Activated T-helper 1 cell treated with anti-CD3 and anti-CD28 coated beads, Interleukin-12 subunit alpha, Interleukin-12 subunit beta, Interleukin-2, Interleukin-4 antibody, amounts not matched to agents 30 ng/mL and 10 ng/mL and 1 ng/mL, durations not matched to agents 14 hours and 24 hours and 36 hours (primary cell): ENCODE results near the gene CLEC4G. TPM values are rescaled to one million over a fixed set of nuclear protein-coding genes. Genes with fewer than 3 reads are reported as not detected.

ENCODE experiments used
- DNase-seq: peaks from one replicate; pipeline ENCODE4 v3.0.0; 2021; ENCODE audit warnings: low spot score
- H3K27ac Mint-ChIP-seq: one replicate; pipeline ENCODE4 v1.8.0; 2021; ENCODE audit warnings: mild to moderate bottlenecking, mixed read lengths
- H3K27me3 Mint-ChIP-seq: one replicate; pipeline ENCODE4 v1.8.0; 2022; ENCODE audit warnings: mild to moderate bottlenecking, moderate library complexity, mixed read lengths; ENCODE audit not compliant: insufficient read depth
- H3K36me3 Mint-ChIP-seq: one replicate; pipeline ENCODE4 v1.8.0; 2021; ENCODE audit warnings: low read depth, mixed read lengths
- H3K4me1 Mint-ChIP-seq: one replicate; pipeline ENCODE4 v1.8.0; 2021; ENCODE audit warnings: low read depth, mixed read lengths
- H3K4me3 Mint-ChIP-seq: one replicate; pipeline ENCODE4 v1.8.0; 2021; ENCODE audit warnings: mild to moderate bottlenecking, moderate library complexity, mixed read lengths
- H3K9me3 Mint-ChIP-seq: one replicate; pipeline ENCODE4 v1.8.0; 2021; ENCODE audit warnings: mixed read lengths
- intact Hi-C: fragments of 100-400 bp; cut with micrococcal nuclease; formaldehyde crosslinking; loops from one replicate; pipeline ENCODE4 v1.15.1; 2024
- total RNA-seq: library from RNA; stranded (reverse); gene quantifications from 2 replicates; pipeline ENCODE4 v1.2.3, GENCODE V29; 2022

CLEC4G gene
- total RNA-seq, 1 donor from 2014 or later = not detected

DNA sequence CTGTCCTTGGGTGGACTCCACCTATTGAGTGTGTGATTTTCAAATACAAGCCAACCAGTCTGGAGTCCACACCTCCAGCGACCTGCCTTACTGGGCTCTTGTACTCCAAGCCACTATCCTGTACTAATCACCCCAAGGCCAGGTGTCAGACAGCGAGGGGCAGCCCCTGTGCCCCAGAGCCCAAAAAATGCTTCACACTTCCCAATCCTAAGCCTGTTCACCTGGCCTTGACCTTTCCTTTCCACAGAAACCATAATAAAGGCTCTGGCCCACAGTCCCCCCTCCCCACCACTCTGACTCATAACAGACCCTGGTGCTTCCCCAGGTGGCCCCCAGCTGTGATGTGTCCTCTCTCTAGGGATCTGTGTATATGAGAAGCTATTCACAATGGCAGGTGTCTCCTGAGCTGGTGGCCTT, 11.5 kb upstream of the CLEC4G start:
- DNase-seq = no peak
- no peaks in the 10 kb centered on the region for H3K4me1 Mint-ChIP-seq
- peaks cover 7% of the 10 kb centered on the region for H3K9me3 Mint-ChIP-seq
- intact Hi-C loops = no loop called here
- no peak overlapping the region for H3K4me3 Mint-ChIP-seq
- no peaks in the 10 kb centered on the region for H3K36me3 Mint-ChIP-seq
- no peak overlapping the region for H3K27ac Mint-ChIP-seq
- H3K27me3 Mint-ChIP-seq = peaks cover 8% of the 10 kb centered on the region

- intact Hi-C loops = no loop called here
- Mint-ChIP-seq H3K4me3 (no peak overlapping the region), H3K27me3 (peaks cover 8% of the 10 kb centered on the region), H3K9me3 (peaks cover 2% of the 10 kb centered on the region), H3K27ac (no peak overlapping the region), H3K4me1 (no peaks in the 10 kb centered on the region), H3K36me3 (no peaks in the 10 kb centered on the region)
- DNase-seq = no peak
Measured at GRCh38 chr19:7742991-7743390, 11.1 kb upstream of the CLEC4G start.

- H3K9me3 Mint-ChIP-seq = no peaks in the 10 kb centered on the region
- no peaks in the 10 kb centered on the region for H3K36me3 Mint-ChIP-seq
- no peak overlapping the region for H3K4me3 Mint-ChIP-seq
- intact Hi-C loops = no loop called here
- H3K4me1 Mint-ChIP-seq = no peaks in the 10 kb centered on the region
- H3K27ac Mint-ChIP-seq = no peak overlapping the region
- H3K27me3 Mint-ChIP-seq = peaks cover 8% of the 10 kb centered on the region
- no peak for DNase-seq
Measured at GRCh38 chr19:7742575-7742974, 10.7 kb upstream of the CLEC4G start.

DNA sequence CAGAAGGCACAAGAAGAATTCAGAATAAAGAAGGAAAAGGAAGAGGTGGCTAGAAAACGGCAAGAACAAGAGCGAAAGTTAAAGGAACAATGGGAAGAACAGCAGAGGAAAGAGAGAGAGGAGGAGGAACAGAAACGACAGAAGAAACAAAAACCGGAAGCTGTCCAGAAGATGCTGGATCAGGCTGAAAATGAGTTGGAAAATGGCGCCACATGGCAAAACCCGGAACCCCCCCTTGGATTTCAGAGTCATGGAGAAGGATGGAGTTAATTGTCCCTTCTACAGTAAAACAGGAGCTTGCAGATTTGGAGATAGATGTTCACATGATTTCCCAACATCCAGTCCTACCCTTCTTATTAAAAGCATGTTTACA, 8.8 kb upstream of the CLEC4G start:
- H3K27ac Mint-ChIP-seq = no peak overlapping the region
- no peaks in the 10 kb centered on the region for H3K36me3 Mint-ChIP-seq
- DNase-seq = no peak
- H3K4me1 Mint-ChIP-seq = no peaks in the 10 kb centered on the region
- no peaks in the 10 kb centered on the region for H3K9me3 Mint-ChIP-seq
- H3K27me3 Mint-ChIP-seq = peaks cover 8% of the 10 kb centered on the region
- no peak overlapping the region for H3K4me3 Mint-ChIP-seq
- intact Hi-C loops = no loop called here

- H3K36me3 Mint-ChIP-seq = no peaks in the 10 kb centered on the region
- DNase-seq = no peak
- H3K4me3 Mint-ChIP-seq = no peak overlapping the region
- no peak overlapping the region for H3K27ac Mint-ChIP-seq
- intact Hi-C loops = no loop called here
- H3K27me3 Mint-ChIP-seq = peaks cover 9% of the 10 kb centered on the region
- no peaks in the 10 kb centered on the region for H3K4me1 Mint-ChIP-seq
- H3K9me3 Mint-ChIP-seq = no peaks in the 10 kb centered on the region
Measured at GRCh38 chr19:7739801-7740681, 8.1 kb upstream of the CLEC4G start.

GRCh38 chr19:7739211-7739755, 7.4 kb upstream of the CLEC4G start:
- Mint-ChIP-seq H3K36me3 (no peaks in the 10 kb centered on the region), H3K4me1 (no peaks in the 10 kb centered on the region), H3K27ac (no peak overlapping the region), H3K4me3 (no peak overlapping the region), H3K9me3 (no peaks in the 10 kb centered on the region), H3K27me3 (peaks cover 13% of the 10 kb centered on the region)
- intact Hi-C loops = no loop called here
- DNase-seq = no peak

DNA sequence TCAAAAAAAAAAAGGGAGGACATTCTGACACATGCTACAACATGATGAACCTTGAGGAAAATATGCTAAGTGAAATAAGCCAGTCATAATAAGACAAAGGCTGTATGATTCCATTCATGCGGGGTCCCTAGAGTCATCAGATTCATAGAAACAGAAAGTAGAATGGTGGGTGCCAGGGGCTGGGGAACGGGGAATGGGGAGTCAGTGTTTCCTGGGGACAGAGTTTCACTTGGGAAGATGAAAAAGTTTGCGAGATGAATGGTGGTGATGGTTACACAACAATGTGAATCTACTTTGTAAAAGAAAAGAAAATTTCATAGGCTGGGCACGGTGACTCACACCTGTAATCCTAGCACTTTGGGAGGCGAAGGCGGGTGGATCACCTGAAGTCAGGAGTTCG, 6.1 kb upstream of the CLEC4G start:
- intact Hi-C loops = no loop called here
- no peak overlapping the region for H3K27ac Mint-ChIP-seq
- no peaks in the 10 kb centered on the region for H3K9me3 Mint-ChIP-seq
- H3K27me3 Mint-ChIP-seq = peaks cover 13% of the 10 kb centered on the region
- no peaks in the 10 kb centered on the region for H3K36me3 Mint-ChIP-seq
- no peaks in the 10 kb centered on the region for H3K4me1 Mint-ChIP-seq
- no peak overlapping the region for H3K4me3 Mint-ChIP-seq
- DNase-seq = no peak

- Mint-ChIP-seq H3K36me3 (no peaks in the 10 kb centered on the region), H3K9me3 (no peaks in the 10 kb centered on the region), H3K27me3 (peaks cover 16% of the 10 kb centered on the region), H3K27ac (no peak overlapping the region), H3K4me3 (no peak overlapping the region), H3K4me1 (no peaks in the 10 kb centered on the region)
- no peak for DNase-seq
- intact Hi-C loops = no loop called here
Measured at GRCh38 chr19:7737215-7737614, 5.3 kb upstream of the CLEC4G start.

DNA sequence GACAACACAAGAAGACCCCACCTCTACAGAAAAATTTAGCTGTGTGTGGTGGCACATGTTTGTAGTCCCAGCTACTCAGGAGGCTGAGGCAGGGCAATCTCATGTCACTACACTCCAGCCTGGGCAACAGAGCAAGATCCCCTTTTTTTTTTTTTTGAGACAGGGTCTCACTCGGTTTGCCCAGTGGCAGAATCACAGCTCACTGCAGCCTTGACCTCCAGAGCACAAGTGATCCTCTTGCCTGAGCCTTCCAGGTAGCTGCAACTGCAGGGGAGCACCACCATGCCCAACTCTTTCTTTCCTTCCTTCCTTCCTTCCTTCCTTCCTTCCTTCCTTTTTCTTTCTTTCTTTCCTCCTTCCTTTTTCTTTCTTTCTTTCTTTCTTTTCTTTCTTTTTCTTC, 4.2 kb upstream of the CLEC4G start:
- intact Hi-C loops = no loop called here

DNA sequence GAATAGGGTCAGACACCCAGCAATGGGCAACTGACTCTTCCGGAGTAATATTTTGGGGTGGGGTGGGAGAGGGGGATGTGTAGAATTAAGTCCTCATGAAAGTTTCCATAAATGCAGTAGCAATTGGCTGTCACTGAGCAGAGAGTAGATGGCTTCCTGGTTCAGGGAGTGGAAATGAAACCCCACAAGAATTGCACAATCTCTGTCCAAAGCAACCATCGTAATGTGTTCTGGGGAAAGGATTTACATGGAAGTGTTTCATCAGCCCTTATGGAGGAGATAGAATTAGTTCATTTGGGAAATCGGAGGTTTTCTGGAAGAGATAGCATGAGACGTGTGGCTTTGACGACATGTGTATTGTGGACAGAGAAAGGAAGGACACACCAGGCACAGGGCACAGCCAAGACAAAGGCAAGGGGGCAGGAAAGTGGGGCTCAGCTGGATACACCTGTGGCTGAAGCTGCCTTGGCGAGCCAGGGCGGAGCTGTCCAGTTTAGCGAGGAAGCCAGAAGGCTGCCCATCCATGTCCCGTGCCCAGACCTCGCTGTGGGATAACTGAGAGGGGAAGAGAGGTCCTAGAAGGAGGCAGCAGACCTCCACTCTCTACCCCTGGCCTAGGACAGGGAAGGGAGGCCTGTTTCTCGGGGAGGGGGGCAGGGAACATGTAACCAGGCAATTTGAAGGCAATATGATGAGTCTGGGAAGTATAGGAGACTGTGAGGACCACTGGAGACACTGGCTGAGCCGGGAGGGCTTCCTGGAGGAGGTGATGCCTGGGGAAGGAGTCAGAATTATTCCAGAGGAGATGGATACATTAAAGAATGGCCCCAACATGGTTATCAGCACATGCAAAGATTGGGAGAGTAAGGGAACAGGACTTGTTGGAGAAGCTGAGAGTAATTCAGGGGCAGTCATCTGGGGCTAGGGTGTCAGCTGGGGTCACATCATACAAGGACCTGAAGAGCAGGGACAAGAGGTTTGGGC, 2.6 kb upstream of the CLEC4G start:
- intact Hi-C loops = no loop called here
- no peak overlapping the region for H3K27ac Mint-ChIP-seq
- no peaks in the 10 kb centered on the region for H3K9me3 Mint-ChIP-seq
- H3K4me1 Mint-ChIP-seq = no peaks in the 10 kb centered on the region
- no peak for DNase-seq
- peaks cover 30% of the 10 kb centered on the region for H3K27me3 Mint-ChIP-seq
- H3K36me3 Mint-ChIP-seq = no peaks in the 10 kb centered on the region
- H3K4me3 Mint-ChIP-seq = no peak overlapping the region

More for the DNA sequence above, 4.2 kb upstream of the CLEC4G start:
- Mint-ChIP-seq H3K27ac (peak overlapping the region; percentile 58), H3K36me3 (no peaks in the 10 kb centered on the region), H3K27me3 (peaks cover 24% of the 10 kb centered on the region), H3K9me3 (no peaks in the 10 kb centered on the region), H3K4me3 (no peak overlapping the region), H3K4me1 (no peaks in the 10 kb centered on the region)
- DNase-seq = no peak

- Mint-ChIP-seq H3K27ac (no peak overlapping the region), H3K27me3 (peaks cover 36% of the 10 kb centered on the region), H3K4me3 (no peak overlapping the region), H3K9me3 (no peaks in the 10 kb centered on the region), H3K36me3 (no peaks in the 10 kb centered on the region), H3K4me1 (no peaks in the 10 kb centered on the region)
- no peak for DNase-seq
- intact Hi-C loops = no loop called here
Measured at GRCh38 chr19:7733376-7733775, 1.5 kb upstream of the CLEC4G start.

DNA sequence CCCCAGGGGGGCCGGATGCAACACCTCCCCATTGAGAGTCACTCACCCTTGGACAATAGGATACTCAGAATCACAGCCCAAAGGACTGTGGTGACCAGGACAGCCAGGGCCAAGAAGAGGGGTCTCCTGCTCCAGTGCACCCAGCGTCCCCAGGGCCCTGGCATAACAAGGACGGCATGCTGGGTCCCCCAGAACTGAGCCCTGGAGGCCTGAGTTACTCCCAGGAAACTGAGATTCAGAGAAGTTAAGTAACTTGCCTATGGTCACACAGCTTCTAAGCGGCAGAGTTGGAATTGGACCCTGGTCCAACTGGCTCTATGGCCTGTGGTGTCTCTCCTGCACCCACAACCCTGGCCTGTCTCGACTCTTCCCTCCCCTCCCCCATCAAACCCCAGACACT, 295 bp downstream of the CLEC4G start:
- Mint-ChIP-seq H3K4me1 (no peaks in the 10 kb centered on the region), H3K4me3 (no peak overlapping the region), H3K27ac (no peak overlapping the region), H3K27me3 (peaks cover 46% of the 10 kb centered on the region), H3K36me3 (no peaks in the 10 kb centered on the region), H3K9me3 (no peaks in the 10 kb centered on the region)
- intact Hi-C loops = no loop called here
- no peak for DNase-seq

DNA sequence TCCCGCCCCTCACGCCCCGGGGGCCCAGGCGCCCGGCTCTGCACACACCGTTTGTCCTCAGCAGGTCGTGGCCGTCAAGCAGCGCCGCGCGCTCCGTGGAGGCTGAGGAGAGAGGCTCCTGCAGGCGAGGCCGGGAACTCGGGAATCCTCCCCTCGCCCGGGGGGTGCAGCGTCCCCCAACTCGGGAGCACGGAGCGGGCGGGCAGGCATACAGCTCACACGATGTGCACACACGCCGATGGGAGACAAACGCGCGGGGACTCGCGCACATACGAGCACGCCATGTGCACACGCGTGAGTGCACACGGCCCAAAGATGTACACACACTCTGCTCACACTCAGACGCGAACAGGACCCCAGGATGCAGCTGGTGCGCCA, 703 bp downstream of the CLEC4G start:
- no peak for DNase-seq
- Mint-ChIP-seq H3K9me3 (no peaks in the 10 kb centered on the region), H3K36me3 (no peaks in the 10 kb centered on the region), H3K27ac (no peak overlapping the region), H3K4me3 (no peak overlapping the region), H3K4me1 (no peaks in the 10 kb centered on the region), H3K27me3 (peaks cover 44% of the 10 kb centered on the region)
- intact Hi-C loops = no loop called here
